Caco-2 (cell line): ENCODE data around the gene LRGUK. TPM values are rescaled to one million over a fixed set of nuclear protein-coding genes. Genes with fewer than 3 reads are reported as not detected.

Experiments used
- BruUV-seq: library from RNA; stranded (reverse); fragments of 400-500 nt; replicated peaks from 2 replicates; lab custom pipeline; 2021; lab: Mats Ljungman, UMichigan
- CTCF ChIA-PET: fragments of 300-600 bp; sonication (Branson Sonifier 250); formaldehyde crosslinking; loops from one replicate; lab custom pipeline; 2022; ENCODE audit warnings: antibody characterized with exemption; lab: Charles Lee
- POLR2A ChIA-PET: fragments of 300-600 bp; sonication (Branson Sonifier 250); formaldehyde crosslinking; loops from one replicate; lab custom pipeline; 2022; ENCODE audit warnings: antibody characterized with exemption; lab: Charles Lee
- DNase-seq, 2 experiments: peaks; one replicate each; pipeline versions ENCODE4 v3.0.0 to v3.0.0-alpha.2; 2020 to 2022
- H3K27me3 ChIP-seq: replicated peaks from 2 replicates; pipeline ENCODE4 v1.6.0; 2011; ENCODE audit warnings: low read length; ENCODE audit not compliant: control insufficient read depth, insufficient read depth
- H3K36me3 ChIP-seq: 2 replicates; pipeline ENCODE4 v1.5.1; 2011; ENCODE audit warnings: low read length; ENCODE audit not compliant: control insufficient read depth, insufficient read depth
- H3K4me1 ChIP-seq: fragments of 250-450 bp; sonication (Bioruptor Pico); 2 replicates; pipeline ENCODE4 v1.5.1; 2020; ENCODE audit warnings: mild to moderate bottlenecking
- H3K4me3 ChIP-seq: 2 replicates; pipeline ENCODE4 v1.5.1; 2011; ENCODE audit warnings: low read depth, mild to moderate bottlenecking, control low read depth, low read length
- H3K9me3 ChIP-seq: fragments of 250-450 bp; sonication (Bioruptor Pico); 2 replicates; pipeline ENCODE4 v1.5.1; 2020; ENCODE audit warnings: mild to moderate bottlenecking, moderate library complexity
- H3K27ac Mint-ChIP-seq: one replicate; pipeline ENCODE4 v1.8.0; 2022; ENCODE audit warnings: mixed read lengths; ENCODE audit not compliant: unreplicated experiment
- H3K27me3 Mint-ChIP-seq: one replicate; pipeline ENCODE4 v1.8.0; 2022; ENCODE audit warnings: mixed read lengths; ENCODE audit not compliant: insufficient read depth, unreplicated experiment
- H3K36me3 Mint-ChIP-seq: one replicate; pipeline ENCODE4 v1.8.0; 2022; ENCODE audit warnings: mild to moderate bottlenecking, mixed read lengths; ENCODE audit not compliant: insufficient read depth, unreplicated experiment
- H3K4me1 Mint-ChIP-seq: one replicate; pipeline ENCODE4 v1.8.0; 2022; ENCODE audit warnings: low read depth, mixed read lengths; ENCODE audit not compliant: unreplicated experiment
- H3K4me3 Mint-ChIP-seq: one replicate; pipeline ENCODE4 v1.8.0; 2022; ENCODE audit warnings: mild to moderate bottlenecking, moderate library complexity, mixed read lengths; ENCODE audit not compliant: unreplicated experiment
- H3K9me3 Mint-ChIP-seq: one replicate; pipeline ENCODE4 v1.8.0; 2022; ENCODE audit warnings: mixed read lengths; ENCODE audit not compliant: unreplicated experiment
- CTCF ChIP-seq, 2 experiments: fragments of 200-600 bp in 1 of 2; IDR thresholded peaks; 1 replicate in 1 of 2; 2 replicates in 1 of 2; pipeline versions ENCODE4 v1.5.1 to v1.8.0; 2011 to 2022; ENCODE audit warnings: antibody characterized with exemption in 1 of 2, control low read depth in 1 of 2, inconsistent platforms in 1 of 2, low read depth in 1 of 2, low read length in 1 of 2, mild to moderate bottlenecking in 1 of 2, moderate library complexity in 1 of 2; ENCODE audit not compliant: insufficient read depth in 1 of 2, severe bottlenecking in 1 of 2, unreplicated experiment in 1 of 2
- intact Hi-C: fragments of 100-400 bp; cut with micrococcal nuclease; formaldehyde crosslinking; loops from one replicate; pipeline ENCODE4 v1.10.0; 2022; ENCODE audit not compliant: unreplicated experiment
- total RNA-seq: library from RNA; stranded (reverse); gene quantifications from 2 replicates; pipeline ENCODE4 v1.2.3, GENCODE V29; 2022

LRGUK gene
- total RNA-seq, 1 experiment from 2014 or later = 0.09 TPM

GRCh38 chr7:134176037-134176350 is 48.9 kb downstream of the LRGUK start:
- H3K4me1 Mint-ChIP-seq = no peaks in the 10 kb centered on the region
- CTCF ChIA-PET = no interaction called here
- H3K4me3 Mint-ChIP-seq = no peak overlapping the region
- Histone ChIP-seq H3K27me3 (no peaks in the 10 kb centered on the region), H3K9me3 (no peaks in the 10 kb centered on the region), H3K4me1 (no peaks in the 10 kb centered on the region), H3K36me3 (no peaks in the 10 kb centered on the region), H3K4me3 (no peak overlapping the region)
- H3K27ac Mint-ChIP-seq = no peak overlapping the region
- peaks cover 13% of the 10 kb centered on the region for H3K27me3 Mint-ChIP-seq
- intact Hi-C loops = no loop called here
- POLR2A ChIA-PET = no interaction called here
- no peak for DNase-seq
- TF ChIP-seq CTCF (IDR thresholded peaks at IDR 0.05; ENCODE audit: insufficient read depth in 1 of 2, low read depth in 1 of 2, low read length in 1 of 2, severe bottlenecking in 1 of 2, unreplicated experiment in 1 of 2) = no peak
- no TSS peak for BruUV-seq
- no peaks in the 10 kb centered on the region for H3K9me3 Mint-ChIP-seq
- no peaks in the 10 kb centered on the region for H3K36me3 Mint-ChIP-seq

GRCh38 chr7:134179036-134180011 is 52.2 kb downstream of the LRGUK start:
- DNase-seq = no peak
- Mint-ChIP-seq H3K4me3 (no peak overlapping the region), H3K9me3 (no peaks in the 10 kb centered on the region), H3K4me1 (no peaks in the 10 kb centered on the region), H3K27ac (no peak overlapping the region), H3K36me3 (no peaks in the 10 kb centered on the region), H3K27me3 (peaks cover 15% of the 10 kb centered on the region)
- intact Hi-C loops = no loop called here
- H3K36me3 ChIP-seq = no peaks in the 10 kb centered on the region
- no TSS peak for BruUV-seq
- ChIA-PET POLR2A (no interaction called here), CTCF (no interaction called here)
- TF ChIP-seq CTCF (IDR thresholded peaks at IDR 0.05; ENCODE audit: insufficient read depth in 1 of 2, low read depth in 1 of 2, low read length in 1 of 2, severe bottlenecking in 1 of 2, unreplicated experiment in 1 of 2) = no peak
- H3K27me3 ChIP-seq = no peaks in the 10 kb centered on the region
- H3K4me3 ChIP-seq = no peak overlapping the region
- H3K4me1 ChIP-seq = no peaks in the 10 kb centered on the region
- no peaks in the 10 kb centered on the region for H3K9me3 ChIP-seq

- H3K36me3 ChIP-seq = no peaks in the 10 kb centered on the region
- no peaks in the 10 kb centered on the region for H3K9me3 ChIP-seq
- ChIA-PET POLR2A (no interaction called here), CTCF (no interaction called here)
- no peak for DNase-seq
- no TSS peak for BruUV-seq
- no peaks in the 10 kb centered on the region for H3K9me3 Mint-ChIP-seq
- H3K27me3 Mint-ChIP-seq = peaks cover 15% of the 10 kb centered on the region
- no peaks in the 10 kb centered on the region for H3K4me1 ChIP-seq
- no peak for TF ChIP-seq CTCF (IDR thresholded peaks at IDR 0.05; ENCODE audit: insufficient read depth in 1 of 2, low read depth in 1 of 2, low read length in 1 of 2, severe bottlenecking in 1 of 2, unreplicated experiment in 1 of 2)
- intact Hi-C loops = no loop called here
- H3K27me3 ChIP-seq = no peaks in the 10 kb centered on the region
- no peaks in the 10 kb centered on the region for H3K36me3 Mint-ChIP-seq
- no peaks in the 10 kb centered on the region for H3K4me1 Mint-ChIP-seq
- H3K27ac Mint-ChIP-seq = no peak overlapping the region
- no peak overlapping the region for H3K4me3 Mint-ChIP-seq
- H3K4me3 ChIP-seq = no peak overlapping the region
Measured at GRCh38 chr7:134180376-134180775, 53.2 kb downstream of the LRGUK start.
